HepG2 (cell line): ENCODE data around the gene AGAP1. TPM values are rescaled to one million over a fixed set of nuclear protein-coding genes. Genes with fewer than 3 reads are reported as not detected.

Experiments used
- ATAC-seq: fragments of 200-7000 bp; cut with Tn5 transposase; 3 replicates; pipeline ENCODE4 v1.9.1; 2020; ENCODE audit warnings: mild to moderate bottlenecking, moderate library complexity
- BruUV-seq: library from RNA; stranded (reverse); fragments of 400-500 nt; replicated peaks from 2 replicates; lab custom pipeline; 2021; lab: Mats Ljungman, UMichigan
- CTCF ChIA-PET: fragments of 300-600 bp; formaldehyde crosslinking; extraction: SDS; loops from one replicate; lab custom pipeline; 2021; ENCODE audit warnings: low total read pairs, inconsistent platforms, low intra/inter-chr PET ratio; lab: Yijun Ruan, JAX
- POLR2A ChIA-PET: fragments of 350-600 bp; sonication (Branson Sonifier 250); formaldehyde crosslinking; loops from one replicate; lab custom pipeline; 2020; ENCODE audit warnings: antibody characterized with exemption, inconsistent platforms; lab: Yijun Ruan, JAX
- DNase-seq: peaks from one replicate; pipeline ENCODE4 v3.0.0-alpha.2; 2015; ENCODE audit warnings: low spot score
- FAIRE-seq: peaks from 3 replicates; lab custom pipeline; 2011; peaks lifted over from hg19 to GRCh38; lab: Jason Lieb, UNC
- H2AFZ ChIP-seq: one replicate; pipeline ENCODE4 v1.6.1; 2011; ENCODE audit warnings: low read length, inconsistent platforms
- H3K27ac ChIP-seq: fragments of 300-600 bp; 3 replicates; pipeline ENCODE4 v1.8.0; 2011; ENCODE audit warnings: mixed run types, mild to moderate bottlenecking, mixed read lengths, low read length, inconsistent platforms; ENCODE audit not compliant: insufficient read depth; ENCODE audit errors: extremely low read length
- H3K27me3 ChIP-seq, 2 experiments: fragments of 200-600 bp in 1 of 2; 2 replicates in 1 of 2; 3 replicates in 1 of 2; pipeline versions ENCODE4 v1.6.0 to v1.8.0; 2011; ENCODE audit warnings: low read length in 2 of 2, mild to moderate bottlenecking in 2 of 2, moderate library complexity in 2 of 2, inconsistent platforms in 1 of 2; ENCODE audit not compliant: insufficient read depth in 2 of 2, control insufficient read depth in 1 of 2
- H3K36me3 ChIP-seq, 2 experiments: fragments of 200-600 bp in 1 of 2; replicated peaks in 1 of 2; 2 replicates in 1 of 2; 3 replicates in 1 of 2; pipeline versions ENCODE4 v1.5.1 to v1.8.0; 2011; ENCODE audit warnings: low read length in 2 of 2, inconsistent platforms in 1 of 2; ENCODE audit not compliant: insufficient read depth in 2 of 2, control insufficient read depth in 1 of 2
- H3K4me1 ChIP-seq: 2 replicates; pipeline ENCODE4 v1.5.1; 2012; ENCODE audit warnings: low read length, inconsistent platforms; ENCODE audit not compliant: insufficient read depth
- H3K4me2 ChIP-seq: 2 replicates; pipeline ENCODE4 v1.6.0; 2011; ENCODE audit warnings: low read depth, low read length, inconsistent platforms
- H3K4me3 ChIP-seq, 3 experiments: fragments of 200-600 bp in 1 of 3; sonication (generic), shearing (Covaris generic) in 1 of 3; replicated peaks in 1 of 3; 2 replicates each; pipeline ENCODE4 v1.5.1; 2011 to 2016; ENCODE audit warnings: low read length in 3 of 3, inconsistent platforms in 2 of 3, low read depth in 2 of 3, mild to moderate bottlenecking in 2 of 3, control low read depth in 1 of 3, mixed read lengths in 1 of 3; ENCODE audit not compliant: insufficient read depth in 1 of 3
- H3K79me2 ChIP-seq: one replicate; pipeline ENCODE4 v1.6.1; 2011; ENCODE audit warnings: low read length, inconsistent platforms; ENCODE audit not compliant: insufficient read depth
- H3K9ac ChIP-seq: 2 replicates; pipeline ENCODE4 v1.6.0; 2011; ENCODE audit warnings: mild to moderate bottlenecking, low read depth, low read length, inconsistent platforms; ENCODE audit not compliant: insufficient read depth
- H3K9me3 ChIP-seq: 2 replicates; pipeline ENCODE4 v1.5.1; 2012; ENCODE audit warnings: mild to moderate bottlenecking, low read length
- H4K20me1 ChIP-seq: 2 replicates; pipeline ENCODE4 v1.6.0; 2011; ENCODE audit warnings: inconsistent platforms, mild to moderate bottlenecking, low read length, moderate library complexity; ENCODE audit not compliant: insufficient read depth
- DNMT3B ChIP-seq: conservative IDR thresholded peaks from 2 replicates; pipeline ENCODE4 v1.6.1; 2016; ENCODE audit warnings: missing biosample characterization, control low read depth
- EHMT2 ChIP-seq: fragments of 200-600 bp; sonication (generic); IDR thresholded peaks from 2 replicates; pipeline ENCODE4 v1.7.0; 2017; ENCODE audit warnings: antibody characterized with exemption, low read depth, low read length, borderline replicate concordance
- MZF1 ChIP-seq: sonication (generic); formaldehyde crosslinking; IDR thresholded peaks from 2 replicates; pipeline ENCODE4 v1.8.1; 2023; ENCODE audit warnings: mild to moderate bottlenecking, missing genetic modification reagents, borderline replicate concordance
- NBN ChIP-seq: fragments of 450-650 bp; conservative IDR thresholded peaks from 2 replicates; pipeline ENCODE4 v1.6.1; 2017
- NR2F1 ChIP-seq, 2 experiments: fragments of 450-650 bp in 1 of 2; formaldehyde crosslinking in 1 of 2; IDR thresholded peaks; 2 replicates each; pipeline versions ENCODE4 v1.5.0 to v1.6.1; 2016 to 2020; ENCODE audit warnings: mild to moderate bottlenecking in 1 of 2, missing compliant biosample characterization in 1 of 2, missing genetic modification reagents in 1 of 2, moderate library complexity in 1 of 2
- POGZ ChIP-seq: sonication (generic); formaldehyde crosslinking; IDR thresholded peaks from 2 replicates; pipeline ENCODE4 v1.4.0; 2020; ENCODE audit warnings: mild to moderate bottlenecking, missing genetic modification reagents
- ZNF850 ChIP-seq: sonication (generic); formaldehyde crosslinking; conservative IDR thresholded peaks from 2 replicates; pipeline ENCODE4 v1.9.0; 2021; ENCODE audit warnings: mild to moderate bottlenecking, missing genetic modification reagents
- WGBS: methylation state at CpG from one replicate; pipeline ENCODE4 v1.1.6; 2017; ENCODE audit warnings: low lambda C conversion rate; 5-methylcytosine and 5-hydroxymethylcytosine counted together
- in situ Hi-C: cut with HindIII; loops from 2 replicates; pipeline ENCODE4 v1.10.0; 2017; ENCODE audit warnings: low pct_unique_long_range_greater_than_20kb; ENCODE audit not compliant: extremely low pct_ligation_motif_present
- intact Hi-C: fragments of 100-400 bp; cut with micrococcal nuclease; formaldehyde crosslinking; loops from one replicate; pipeline ENCODE4 v1.10.0; 2022; ENCODE audit not compliant: unreplicated experiment
- polyA plus RNA-seq, 8 experiments: library from polyadenylated mRNA; depleted of rRNA in 3 of 8; stranded (reverse) in 7 of 8; unstranded in 1 of 8; fragments of >200 nt; fragmentation: Illumina TruSeq in 4 of 8; extraction: Trizol in 4 of 8; gene quantifications; 2 replicates each; pipeline versions ENCODE4 v1.2.1 to v1.2.3, GENCODE V29; 2011 to 2016; ENCODE audit warnings: low read depth in 4 of 8, missing spikeins in 1 of 8, mixed read lengths in 1 of 8; ENCODE audit not compliant: insufficient read depth in 1 of 8
- total RNA-seq, 5 experiments: library from RNA; depleted of rRNA; stranded (reverse); fragments of >200 nt; fragmentation: Illumina TruSeq; extraction: Trizol; gene quantifications; 2 replicates each; pipeline ENCODE4 v1.2.3, GENCODE V29; 2016; ENCODE audit warnings: low read depth in 1 of 5
- TF ChIP-seq, protein P1 (sequence below): sonication (generic); formaldehyde crosslinking; IDR thresholded peaks from 2 replicates; pipeline ENCODE4 v1.4.0; 2020; ENCODE audit warnings: missing genetic modification reagents, borderline replicate concordance

The AGAP1 gene
- total and polyA plus RNA-seq, 2 of the 13 experiments (the other 11 are each of a cell fraction or from before 2014, with no cell fraction given) = 21.2 to 32.7 TPM

DNA sequence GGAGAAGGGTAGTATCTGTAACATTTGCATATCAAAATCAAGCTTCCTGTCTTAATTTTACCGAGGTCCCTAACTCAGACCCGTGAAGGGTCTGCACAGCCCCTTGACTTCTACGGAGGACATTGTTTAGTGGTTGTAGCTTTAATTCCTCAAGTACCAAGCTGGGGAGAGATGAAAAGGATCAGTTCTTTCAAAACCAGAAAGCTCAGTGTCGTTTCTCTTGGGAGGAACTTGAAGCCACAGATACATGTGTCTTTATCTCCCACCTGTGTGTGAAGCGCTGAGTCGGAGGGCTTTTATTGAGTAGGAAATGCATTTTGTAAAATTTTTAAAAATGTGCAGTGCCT is 410.7 kb downstream of the AGAP1 start (continued):
- TF ChIP-seq, protein P1, sequence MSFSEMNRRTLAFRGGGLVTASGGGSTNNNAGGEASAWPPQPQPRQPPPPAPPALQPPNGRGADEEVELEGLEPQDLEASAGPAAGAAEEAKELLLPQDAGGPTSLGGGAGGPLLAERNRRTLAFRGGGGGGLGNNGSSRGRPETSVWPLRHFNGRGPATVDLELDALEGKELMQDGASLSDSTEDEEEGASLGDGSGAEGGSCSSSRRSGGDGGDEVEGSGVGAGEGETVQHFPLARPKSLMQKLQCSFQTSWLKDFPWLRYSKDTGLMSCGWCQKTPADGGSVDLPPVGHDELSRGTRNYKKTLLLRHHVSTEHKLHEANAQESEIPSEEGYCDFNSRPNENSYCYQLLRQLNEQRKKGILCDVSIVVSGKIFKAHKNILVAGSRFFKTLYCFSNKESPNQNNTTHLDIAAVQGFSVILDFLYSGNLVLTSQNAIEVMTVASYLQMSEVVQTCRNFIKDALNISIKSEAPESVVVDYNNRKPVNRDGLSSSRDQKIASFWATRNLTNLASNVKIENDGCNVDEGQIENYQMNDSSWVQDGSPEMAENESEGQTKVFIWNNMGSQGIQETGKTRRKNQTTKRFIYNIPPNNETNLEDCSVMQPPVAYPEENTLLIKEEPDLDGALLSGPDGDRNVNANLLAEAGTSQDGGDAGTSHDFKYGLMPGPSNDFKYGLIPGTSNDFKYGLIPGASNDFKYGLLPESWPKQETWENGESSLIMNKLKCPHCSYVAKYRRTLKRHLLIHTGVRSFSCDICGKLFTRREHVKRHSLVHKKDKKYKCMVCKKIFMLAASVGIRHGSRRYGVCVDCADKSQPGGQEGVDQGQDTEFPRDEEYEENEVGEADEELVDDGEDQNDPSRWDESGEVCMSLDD = no peak
- no peak for TF ChIP-seq DNMT3B (CRISPR knock-in tag)
- no peak for TF ChIP-seq ZNF850 (CRISPR knock-in tag)

DNA sequence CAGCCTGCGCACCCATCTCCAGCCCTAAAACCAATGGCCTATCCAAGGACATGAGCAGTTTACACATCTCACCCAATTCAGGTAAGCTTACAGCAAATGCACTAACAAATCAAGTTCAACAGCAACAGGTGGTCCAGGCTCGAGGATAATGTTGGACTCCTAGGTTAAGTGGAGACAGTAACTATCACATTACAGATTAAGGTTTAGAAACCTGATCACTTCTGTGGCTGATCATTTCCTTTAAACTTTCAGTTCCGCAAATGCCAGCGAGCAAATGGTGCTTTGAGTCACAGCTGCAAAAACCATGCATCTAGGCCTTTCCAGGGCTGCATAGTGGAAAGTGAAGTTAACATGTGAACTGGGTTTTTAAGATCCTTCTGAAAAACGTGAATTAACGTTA is 415.0 kb downstream of the AGAP1 start:
- 93% methylated on average over 6 of the region's 6 CpGs for WGBS
- in situ Hi-C loops (no loop called here), intact Hi-C loops (no loop called here)
- H3K9ac ChIP-seq = no peak overlapping the region
- TF ChIP-seq NR2F1 (CRISPR knock-in tag; IDR thresholded peaks at IDR 0.05) = no peak
- TF ChIP-seq MZF1 (CRISPR knock-in tag) = no peak
- TF ChIP-seq EHMT2 = no peak
- no peak for TF ChIP-seq POGZ (CRISPR knock-in tag)
- no peak for TF ChIP-seq NBN
- ATAC-seq (no peak), DNase-seq (no peak), FAIRE-seq (no peak)
- H3K27ac ChIP-seq = no peak overlapping the region
- H3K4me1 ChIP-seq = no peaks in the 10 kb centered on the region
- H3K4me3 ChIP-seq = no peak overlapping the region
- CTCF ChIA-PET = no interaction called here
- no peaks in the 10 kb centered on the region for H3K9me3 ChIP-seq
- H3K27me3 ChIP-seq = no peaks in the 10 kb centered on the region
- no peak overlapping the region for H2AFZ ChIP-seq
- POLR2A ChIA-PET = no interaction called here
- peaks cover 10 to 41% of the 10 kb centered on the region in 2 experiments for H3K36me3 ChIP-seq
- no peaks in the 10 kb centered on the region for H3K79me2 ChIP-seq
- no peaks in the 10 kb centered on the region for H4K20me1 ChIP-seq
- H3K4me2 ChIP-seq = no peak overlapping the region
- no TSS peak for BruUV-seq
